Stomach (tissue), 9 donors: ENCODE measurements around the gene THSD4. TPM values are rescaled to one million over a fixed set of nuclear protein-coding genes. Genes with fewer than 3 reads are reported as not detected.

Experiments used
- DNase-seq, 2 donors: peaks; one replicate each; pipeline versions ENCODE4 v3.0.0 to v3.0.0-alpha.2; 2013 to 2019
- H3K27ac ChIP-seq, 5 donors: fragments of 200-600 bp in 4 of 5; sonication (generic) in 4 of 5; one replicate each; pipeline ENCODE4 v1.5.1; 2013 to 2019; ENCODE audit warnings: mild to moderate bottlenecking in 1 of 5, moderate library complexity in 1 of 5
- H3K27me3 ChIP-seq, 3 donors: fragments of 200-600 bp; sonication (generic); one replicate each; pipeline ENCODE4 v1.5.1; 2017 to 2019; ENCODE audit warnings: mixed run types in 1 of 3
- H3K36me3 ChIP-seq, 4 donors: fragments of 200-600 bp; sonication (generic); 1 replicate in 3 of 4; 2 replicates in 1 of 4; pipeline ENCODE4 v1.5.1; 2016 to 2019
- H3K4me1 ChIP-seq, 4 donors: fragments of 200-600 bp; sonication (generic); one replicate each; pipeline ENCODE4 v1.5.1; 2016 to 2019
- H3K4me3 ChIP-seq, 4 donors: fragments of 200-600 bp; sonication (generic) in 3 of 4; one replicate each; pipeline ENCODE4 v1.5.1; 2016 to 2019; ENCODE audit warnings: mild to moderate bottlenecking in 1 of 4
- H3K9me3 ChIP-seq, 4 donors: fragments of 200-600 bp; sonication (generic); one replicate each; pipeline ENCODE4 v1.5.1; 2016 to 2019
- CTCF ChIP-seq, 7 experiments: fragments of 450-650 bp in 4 of 7; fragments of 200-600 bp in 3 of 7; sonication (generic) in 3 of 7; IDR thresholded peaks; one replicate each; pipeline ENCODE4 v1.5.1; 2016 to 2019; ENCODE audit warnings: antibody characterized with exemption in 7 of 7, control low read depth in 2 of 7, mild to moderate bottlenecking in 1 of 7
- EP300 ChIP-seq: sonication (generic); formaldehyde crosslinking; IDR thresholded peaks from one replicate; pipeline ENCODE4 v1.6.1; 2017; ENCODE audit warnings: antibody characterized with exemption
- POLR2A ChIP-seq, 4 donors: fragments of 450-650 bp; IDR thresholded peaks; one replicate each; pipeline ENCODE4 v1.6.1; 2016; ENCODE audit warnings: antibody characterized with exemption in 4 of 4, control low read depth in 2 of 4, mild to moderate bottlenecking in 1 of 4, moderate library complexity in 1 of 4
- POLR2AphosphoS5 ChIP-seq, 3 donors: sonication (generic); formaldehyde crosslinking; IDR thresholded peaks; one replicate each; pipeline ENCODE4 v1.6.1; 2016; ENCODE audit warnings: antibody characterized with exemption in 3 of 3
- WGBS, 5 donors: extraction: QIAGEN DNeasy Blood & Tissue Kit in 3 of 5; methylation state at CpG; one replicate each; pipeline versions ENCODE4 v1.1.5 to v1.1.7; 2013 to 2018; 5-methylcytosine and 5-hydroxymethylcytosine counted together
- intact Hi-C: fragments of 100-400 bp; cut with DNase I; formaldehyde crosslinking; loops from one replicate; pipeline ENCODE4 v1.15.1; 2023; ENCODE audit warnings: low total_unique reads
- polyA plus RNA-seq, 3 donors: library from polyadenylated mRNA; stranded (reverse); fragments of 200-250 nt; gene quantifications; one replicate each; pipeline ENCODE4 v1.2.3, GENCODE V29; 2013
- total RNA-seq, 5 donors: library from RNA; depleted of rRNA; stranded (reverse); fragments of >200 nt; gene quantifications; one replicate each; pipeline versions ENCODE4 v1.1.0 to v1.2.3, GENCODE V29; 2014 to 2016
- donor health status: healthy with polysubstance abuse.
- donor health status: Bipolar disorder and iron deficiency.
- donor health status: healthy.

The THSD4 gene
- total and polyA plus RNA-seq, 8 donors: 1.8 to 79.4 (median 22.0) TPM

DNA sequence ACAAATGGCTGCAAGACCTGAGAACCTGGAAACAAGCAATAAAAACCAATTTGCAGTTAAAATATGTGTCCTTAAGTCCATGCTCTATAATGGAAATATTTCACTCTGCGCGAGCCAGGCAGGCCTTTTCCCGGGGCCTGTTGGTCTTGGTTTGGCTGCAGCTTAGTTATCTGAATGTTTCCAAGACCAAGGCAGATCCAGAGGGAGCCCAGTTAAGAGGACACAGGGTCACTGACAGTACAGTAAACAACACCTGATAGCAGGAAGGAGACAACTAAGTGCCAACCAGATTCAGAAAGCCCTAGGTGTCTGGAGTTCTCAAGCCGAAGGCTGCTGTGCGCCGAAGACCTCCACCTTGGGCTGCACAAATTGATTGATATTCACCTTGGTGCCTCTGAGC, 32.8 kb downstream of the THSD4 start:
- Histone ChIP-seq H3K4me3 (no peak overlapping the region), H3K36me3 (no peaks in the 10 kb centered on the region), H3K27ac (peak overlapping the region in 2 of 5 donors; percentile 69 to 81), H3K4me1 (peaks cover 0 to 84% (median 38%) of the 10 kb centered on the region in 4 donors), H3K27me3 (no peaks in the 10 kb centered on the region), H3K9me3 (no peaks in the 10 kb centered on the region)
- no peak for DNase-seq
- 80 to 92% (median 90%) methylated on average over 6 of the region's 6 CpGs for WGBS, 5 donors
- no peak for TF ChIP-seq CTCF (IDR thresholded peaks at IDR 0.05)
- TF ChIP-seq POLR2A (IDR thresholded peaks at IDR 0.05): no peak
- TF ChIP-seq EP300: no peak
- TF ChIP-seq POLR2AphosphoS5 (IDR thresholded peaks at IDR 0.05): no peak
- intact Hi-C loops: no loop called here

- WGBS, 5 donors: 26 to 46% (median 29%) methylated on average over 7 of the region's 7 CpGs
- H3K4me3 ChIP-seq: no peak overlapping the region
- no peaks in the 10 kb centered on the region for H3K36me3 ChIP-seq
- DNase-seq: peak; percentile 56 to 81
- no peaks in the 10 kb centered on the region for H3K27me3 ChIP-seq
- intact Hi-C loops: no loop called here
- H3K4me1 ChIP-seq: peaks cover 0 to 75% (median 38%) of the 10 kb centered on the region in 4 donors
- no peaks in the 10 kb centered on the region for H3K9me3 ChIP-seq
- peak overlapping the region in 4 of 5 donors; percentile 42 to 81 (median 64) for H3K27ac ChIP-seq
- TF ChIP-seq POLR2A (IDR thresholded peaks at IDR 0.05): no peak
- TF ChIP-seq POLR2AphosphoS5 (IDR thresholded peaks at IDR 0.05): peak in 2 of 3 donors; percentile 43 to 47
These were observed 34.6 kb downstream of the THSD4 start for GRCh38 chr15:71149646-71150557.

DNA sequence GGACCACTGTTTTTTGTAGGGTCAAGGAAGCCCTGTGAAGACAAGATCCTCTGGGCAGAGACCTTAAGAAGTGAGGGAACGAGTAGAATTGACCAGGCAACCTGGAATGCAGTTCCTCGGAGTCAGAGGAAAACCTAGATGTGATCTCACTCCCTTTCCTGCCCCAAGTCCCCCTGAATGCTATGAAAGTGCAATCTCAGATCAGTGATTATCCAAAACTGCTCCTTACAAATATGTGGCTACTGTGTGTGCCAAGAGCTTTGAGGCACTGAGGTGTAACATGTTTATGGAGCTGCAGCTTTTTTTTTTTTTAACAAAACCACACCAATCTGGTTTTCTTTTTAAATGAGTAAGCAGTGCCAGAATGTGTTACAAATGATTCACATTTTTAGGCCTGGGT, 35.8 kb downstream of the THSD4 start:
- no peak overlapping the region for H3K4me3 ChIP-seq
- peaks cover 0 to 8% (median 0%) of the 10 kb centered on the region in 4 donors for H3K36me3 ChIP-seq
- H3K9me3 ChIP-seq: no peaks in the 10 kb centered on the region
- H3K27me3 ChIP-seq: no peaks in the 10 kb centered on the region
- DNase-seq: no peak
- TF ChIP-seq POLR2A (IDR thresholded peaks at IDR 0.05): no peak
- TF ChIP-seq POLR2AphosphoS5 (IDR thresholded peaks at IDR 0.05): no peak
- TF ChIP-seq EP300: no peak
- no peak for TF ChIP-seq CTCF (IDR thresholded peaks at IDR 0.05)
- peaks cover 0 to 64% (median 34%) of the 10 kb centered on the region in 4 donors for H3K4me1 ChIP-seq
- H3K27ac ChIP-seq: peak overlapping the region in 2 of 5 donors; percentile 54 to 81
- intact Hi-C loops: no loop called here
- 33 to 79% (median 56%) methylated on average over 2 of the region's 2 CpGs for WGBS, 5 donors

DNA sequence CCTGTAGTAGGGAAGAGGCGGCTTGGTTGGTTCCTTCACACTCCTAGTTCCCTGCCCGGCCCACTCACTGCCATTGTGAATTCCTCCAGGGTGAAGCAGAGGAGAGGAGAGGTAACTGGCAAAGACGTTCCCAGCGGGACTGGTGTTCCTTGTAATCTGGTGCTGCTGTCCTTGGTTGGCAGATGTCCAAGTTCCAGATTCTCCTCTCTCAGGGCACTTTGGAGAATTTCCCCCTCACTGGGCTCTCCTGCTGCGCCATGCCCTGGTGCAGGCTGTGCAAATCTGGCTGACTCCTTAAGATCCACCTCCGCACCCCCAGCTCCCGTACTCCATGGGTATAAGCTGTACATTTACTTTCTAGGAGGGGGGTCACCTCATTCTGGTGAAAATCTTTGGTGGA, 37.3 kb downstream of the THSD4 start:
- WGBS, 5 donors: 73 to 84% (median 81%) methylated on average over 7 of the region's 7 CpGs
- H3K4me3 ChIP-seq: no peak overlapping the region
- H3K9me3 ChIP-seq: no peaks in the 10 kb centered on the region
- TF ChIP-seq POLR2A (IDR thresholded peaks at IDR 0.05) (no peak), EP300 (no peak), POLR2AphosphoS5 (IDR thresholded peaks at IDR 0.05) (no peak), CTCF (IDR thresholded peaks at IDR 0.05) (no peak)
- H3K27me3 ChIP-seq: no peaks in the 10 kb centered on the region
- H3K4me1 ChIP-seq: peaks cover 0 to 49% (median 28%) of the 10 kb centered on the region in 4 donors
- DNase-seq: peak in 1 of 2 donors; percentile 21
- intact Hi-C loops: no loop called here
- H3K27ac ChIP-seq: peak overlapping the region in 1 of 5 donors; percentile 81
- peaks cover 0 to 8% (median 0%) of the 10 kb centered on the region in 4 donors for H3K36me3 ChIP-seq
